Measurements from ENCODE around the gene HERPUD1.
"Not testable (repeated sequence)": the region's sequence is repeated elsewhere in the genome, so short reads cannot be mapped to it uniquely, and the experiment has no call there.

Gene HERPUD1

GRCh38 chr16:56931892-56932720 is at the start of gene HERPUD1:
Gene HERPUD1 (plus strand): TSS chr16:56932142. CDS start chr16:56932245, 103 bp downstream.
- peak; percentile 99 for DNase-seq

- no peak for DNase-seq
Observed at GRCh38 chr16:56883586-56883985, 48.4 kb upstream of the HERPUD1 start.

GRCh38 chr16:56884026-56884582 is 47.8 kb upstream of the HERPUD1 start:
- no peak for DNase-seq

GRCh38 chr16:56884929-56885328 is 47.0 kb upstream of the HERPUD1 start:
- DNase-seq: not testable (repeated sequence)

GRCh38 chr16:56885446-56886162 is 46.3 kb upstream of the HERPUD1 start:
- no peak for DNase-seq

- no peak for DNase-seq
Observed at GRCh38 chr16:56886296-56886695, 45.6 kb upstream of the HERPUD1 start.

- no peak for DNase-seq
Observed at GRCh38 chr16:56886826-56887225, 45.1 kb upstream of the HERPUD1 start.

GRCh38 chr16:56888806-56889205 is 43.1 kb upstream of the HERPUD1 start:
- DNase-seq: no peak

GRCh38 chr16:56889206-56889605 is 42.7 kb upstream of the HERPUD1 start:
- DNase-seq: no peak

- no peak for DNase-seq
Observed at GRCh38 chr16:56891685-56892084, 40.3 kb upstream of the HERPUD1 start.

- DNase-seq: no peak
Observed at GRCh38 chr16:56892705-56893104, 39.2 kb upstream of the HERPUD1 start.

GRCh38 chr16:56894331-56894917 is 37.5 kb upstream of the HERPUD1 start:
- DNase-seq: no peak

- DNase-seq: no peak
Observed at GRCh38 chr16:56895813-56896212, 36.1 kb upstream of the HERPUD1 start.

- DNase-seq: no peak
Observed at GRCh38 chr16:56896244-56896643, 35.7 kb upstream of the HERPUD1 start.

GRCh38 chr16:56897026-56897799 is 34.7 kb upstream of the HERPUD1 start:
- no peak for DNase-seq

- DNase-seq: no peak
Observed at GRCh38 chr16:56898847-56899246, 33.1 kb upstream of the HERPUD1 start.

GRCh38 chr16:56903866-56904265 is 28.1 kb upstream of the HERPUD1 start:
- no peak for DNase-seq

GRCh38 chr16:56907401-56907800 is 24.5 kb upstream of the HERPUD1 start:
- no peak for DNase-seq

- no peak for DNase-seq
Observed at GRCh38 chr16:56909527-56909979, 22.4 kb upstream of the HERPUD1 start.

GRCh38 chr16:56910112-56910511 is 21.8 kb upstream of the HERPUD1 start:
- no peak for DNase-seq

- DNase-seq: no peak
Observed at GRCh38 chr16:56910654-56911539, 21.0 kb upstream of the HERPUD1 start.
